Osteocyte (in vitro differentiated cells): Measurements from ENCODE around the gene CR1L. TPM values are rescaled to one million over a fixed set of nuclear protein-coding genes. Genes with fewer than 3 reads are reported as not detected.
"Not testable (repeated sequence)": the region's sequence is repeated elsewhere in the genome, so short reads cannot be mapped to it uniquely, and the experiment has no call there.

ENCODE experiments used
- DNase-seq: peaks from one replicate; pipeline ENCODE4 v3.0.0; 2021; ENCODE audit warnings: mixed read lengths; ENCODE audit not compliant: unreplicated experiment; ENCODE audit errors: extremely low spot score
- H3K27ac Mint-ChIP-seq: one replicate; pipeline ENCODE4 v1.8.0; 2021; ENCODE audit warnings: mild to moderate bottlenecking, mixed read lengths; ENCODE audit not compliant: unreplicated experiment
- H3K27me3 Mint-ChIP-seq: one replicate; pipeline ENCODE4 v1.8.0; 2021; ENCODE audit warnings: mixed read lengths; ENCODE audit not compliant: unreplicated experiment
- H3K36me3 Mint-ChIP-seq: one replicate; pipeline ENCODE4 v1.8.0; 2021; ENCODE audit warnings: mixed read lengths; ENCODE audit not compliant: unreplicated experiment
- H3K4me1 Mint-ChIP-seq: one replicate; pipeline ENCODE4 v1.8.0; 2021; ENCODE audit warnings: mixed read lengths; ENCODE audit not compliant: unreplicated experiment
- H3K4me3 Mint-ChIP-seq: one replicate; pipeline ENCODE4 v1.8.0; 2021; ENCODE audit warnings: mild to moderate bottlenecking, moderate library complexity, mixed read lengths; ENCODE audit not compliant: unreplicated experiment
- H3K9me3 Mint-ChIP-seq: one replicate; pipeline ENCODE4 v1.8.0; 2021; ENCODE audit warnings: mixed read lengths; ENCODE audit not compliant: unreplicated experiment
- CTCF ChIP-seq: fragments of 200-600 bp; sonication (generic); IDR thresholded peaks from 2 replicates; pipeline ENCODE4 v1.5.0; 2021; ENCODE audit warnings: antibody characterized with exemption, mild to moderate bottlenecking, moderate library complexity
- total RNA-seq: library from RNA; stranded (reverse); gene quantifications from 2 replicates; pipeline ENCODE4 v1.2.1, GENCODE V29; 2021

CR1L gene
- total RNA-seq, 1 donor from 2014 or later: not detected

GRCh38 chr1:207762622-207763021 is 117.7 kb downstream of the CR1L start:
- DNase-seq: peak; percentile 77
- no peaks in the 10 kb centered on the region for H3K27me3 Mint-ChIP-seq
- no peak for TF ChIP-seq CTCF
- peaks cover 52% of the 10 kb centered on the region for H3K36me3 Mint-ChIP-seq
- H3K9me3 Mint-ChIP-seq: no peaks in the 10 kb centered on the region
- H3K4me3 Mint-ChIP-seq: no peak overlapping the region
- no peak overlapping the region for H3K27ac Mint-ChIP-seq
- no peaks in the 10 kb centered on the region for H3K4me1 Mint-ChIP-seq

- no peak overlapping the region for H3K27ac Mint-ChIP-seq
- H3K4me1 Mint-ChIP-seq: no peaks in the 10 kb centered on the region
- peaks cover 52% of the 10 kb centered on the region for H3K36me3 Mint-ChIP-seq
- H3K27me3 Mint-ChIP-seq: no peaks in the 10 kb centered on the region
- no peak for TF ChIP-seq CTCF
- no peaks in the 10 kb centered on the region for H3K9me3 Mint-ChIP-seq
- no peak overlapping the region for H3K4me3 Mint-ChIP-seq
- no peak for DNase-seq
Observed at GRCh38 chr1:207763091-207763490, 118.2 kb downstream of the CR1L start.

GRCh38 chr1:207763972-207764371 is 119.0 kb downstream of the CR1L start:
- Mint-ChIP-seq H3K27me3 (no peaks in the 10 kb centered on the region), H3K4me3 (no peak overlapping the region), H3K36me3 (peaks cover 54% of the 10 kb centered on the region), H3K4me1 (no peaks in the 10 kb centered on the region), H3K9me3 (no peaks in the 10 kb centered on the region), H3K27ac (no peak overlapping the region)
- TF ChIP-seq CTCF: no peak
- no peak for DNase-seq

- Mint-ChIP-seq H3K4me1 (no peaks in the 10 kb centered on the region), H3K9me3 (peaks cover 3% of the 10 kb centered on the region), H3K27me3 (no peaks in the 10 kb centered on the region), H3K27ac (no peak overlapping the region), H3K4me3 (no peak overlapping the region), H3K36me3 (peaks cover 49% of the 10 kb centered on the region)
- DNase-seq: no peak
- no peak for TF ChIP-seq CTCF
Observed at GRCh38 chr1:207766569-207766968, 121.6 kb downstream of the CR1L start.

GRCh38 chr1:207770514-207770913 is 125.6 kb downstream of the CR1L start:
- Mint-ChIP-seq H3K36me3 (peaks cover 57% of the 10 kb centered on the region), H3K9me3 (peaks cover 16% of the 10 kb centered on the region)
- H3K27me3 Mint-ChIP-seq, H3K27ac Mint-ChIP-seq, H3K4me3 Mint-ChIP-seq, DNase-seq, H3K4me1 Mint-ChIP-seq: not testable (repeated sequence)

Other genes starting within 250 kb of the CR1L start
- not detected in 2 replicates for gene CR2, start 190.8 kb upstream of the CR1L start, total RNA-seq
- gene CR1, start 149.0 kb upstream of the CR1L start, total RNA-seq: not detected in 2 replicates
- 97.3 and 102 TPM in 2 replicates for gene CD46, start 106.9 kb downstream of the CR1L start, total RNA-seq